Measurements from ENCODE around the gene GABRB1.
A peak's percentile ranks its signal among the peaks of the same experiment; 100 is the strongest.

The GABRB1 gene

DNA sequence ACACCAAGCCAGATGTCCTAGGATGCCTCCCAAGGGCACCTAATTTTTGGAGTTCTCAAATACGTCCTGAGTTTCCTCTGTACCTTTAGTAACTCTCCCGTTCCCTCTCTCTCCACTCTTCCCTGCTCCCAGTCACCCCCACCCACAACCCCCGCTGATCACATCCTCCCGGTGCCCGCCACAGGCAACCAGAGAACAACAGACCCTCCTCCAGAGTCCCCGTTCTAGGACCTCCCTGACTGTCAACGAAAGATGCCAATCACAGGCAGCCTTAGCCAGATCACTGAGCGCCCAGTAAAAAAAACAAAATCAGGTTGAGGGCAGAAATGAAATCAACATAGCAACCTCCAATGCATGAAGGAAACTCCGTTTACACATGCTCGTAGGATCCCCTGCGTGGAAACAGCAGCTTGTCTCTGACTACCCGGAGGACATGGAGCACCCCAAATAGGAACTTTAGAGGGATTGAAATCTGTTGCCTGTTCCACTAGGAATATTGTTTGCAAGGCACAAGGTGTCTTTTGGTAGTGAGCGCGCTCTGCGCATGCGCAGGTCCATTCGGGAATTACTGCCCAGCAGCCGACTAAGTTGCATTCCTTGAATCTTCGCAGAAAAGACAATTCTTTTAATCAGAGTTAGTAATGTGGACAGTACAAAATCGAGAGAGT is at the start of gene GABRB1:
TSS of gene GABRB1 (plus strand) at position 557 of the 668 bp plus-strand sequence.
- DNase-seq = no peak

DNA sequence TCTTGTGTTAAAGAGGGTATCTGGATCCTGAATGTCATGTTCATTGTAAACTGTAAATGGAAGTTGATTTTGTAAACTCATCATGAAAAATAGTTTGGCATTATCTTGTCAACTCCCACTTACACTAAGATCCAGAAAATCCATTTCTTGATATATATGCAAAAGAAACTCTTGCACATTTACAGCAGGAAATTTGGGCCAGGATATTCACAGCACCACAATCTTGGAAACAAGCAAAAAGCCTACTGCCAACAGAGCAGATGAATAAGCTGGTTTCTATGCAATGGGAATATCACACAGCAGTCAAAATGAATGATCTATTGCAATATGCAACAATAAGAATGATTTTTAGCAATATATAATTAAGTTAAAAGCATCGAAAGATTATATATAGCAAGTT is 46.6 kb upstream of the GABRB1 start:
- no peak for DNase-seq

DNA sequence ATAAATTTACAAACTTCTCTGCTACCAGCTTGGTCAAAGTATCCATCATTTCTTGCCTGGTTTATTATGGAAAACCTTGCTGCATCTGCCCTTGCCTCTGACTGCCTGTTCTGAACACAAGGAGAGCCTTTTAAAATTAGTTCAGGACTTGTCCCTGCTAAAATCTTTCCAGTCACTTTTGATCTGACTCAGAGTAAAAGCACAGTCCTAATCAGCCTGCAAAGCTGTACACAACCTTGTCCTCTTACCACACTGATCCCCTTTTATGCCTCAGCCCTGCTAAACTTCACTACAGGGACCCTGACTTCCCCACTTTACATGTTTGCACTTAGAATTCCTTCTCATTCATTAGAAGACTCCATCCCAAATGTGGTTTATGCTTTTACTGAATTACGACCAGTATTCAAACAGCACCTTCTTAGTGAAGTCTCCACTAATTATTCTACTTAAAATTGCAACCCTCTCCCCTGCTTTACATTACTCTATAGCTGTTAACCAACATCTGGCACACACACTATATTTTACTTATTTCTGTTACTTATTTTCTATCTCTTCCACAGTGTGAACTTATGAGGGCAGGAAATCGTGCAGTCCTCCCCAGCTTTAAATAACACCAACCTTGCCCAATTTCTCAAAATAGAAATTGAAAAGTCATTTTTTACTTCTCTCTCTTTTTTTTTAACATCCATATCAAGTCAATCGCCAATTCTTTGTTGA is 44.3 kb upstream of the GABRB1 start:
- DNase-seq = no peak

DNA sequence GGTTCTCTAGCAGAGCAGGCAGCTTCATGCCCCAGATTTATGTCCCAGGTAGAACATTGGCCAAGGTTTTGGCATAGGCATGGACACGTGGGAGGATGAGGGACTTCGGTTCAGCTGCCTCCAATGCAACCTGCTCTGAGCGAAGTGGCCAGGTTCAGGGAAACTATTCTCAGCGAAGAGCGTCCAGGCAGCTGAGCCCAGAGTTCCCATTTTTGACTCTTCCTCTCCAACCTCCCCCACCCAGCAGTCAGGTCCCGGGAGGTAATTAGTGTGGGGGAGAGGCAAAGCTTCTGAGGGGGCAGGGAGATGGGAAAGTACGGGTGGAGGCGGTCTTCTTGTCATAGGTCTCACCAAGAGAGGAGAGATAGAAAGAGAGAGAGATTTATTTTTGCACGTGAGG is 39.0 kb upstream of the GABRB1 start:
- no peak for DNase-seq

DNA sequence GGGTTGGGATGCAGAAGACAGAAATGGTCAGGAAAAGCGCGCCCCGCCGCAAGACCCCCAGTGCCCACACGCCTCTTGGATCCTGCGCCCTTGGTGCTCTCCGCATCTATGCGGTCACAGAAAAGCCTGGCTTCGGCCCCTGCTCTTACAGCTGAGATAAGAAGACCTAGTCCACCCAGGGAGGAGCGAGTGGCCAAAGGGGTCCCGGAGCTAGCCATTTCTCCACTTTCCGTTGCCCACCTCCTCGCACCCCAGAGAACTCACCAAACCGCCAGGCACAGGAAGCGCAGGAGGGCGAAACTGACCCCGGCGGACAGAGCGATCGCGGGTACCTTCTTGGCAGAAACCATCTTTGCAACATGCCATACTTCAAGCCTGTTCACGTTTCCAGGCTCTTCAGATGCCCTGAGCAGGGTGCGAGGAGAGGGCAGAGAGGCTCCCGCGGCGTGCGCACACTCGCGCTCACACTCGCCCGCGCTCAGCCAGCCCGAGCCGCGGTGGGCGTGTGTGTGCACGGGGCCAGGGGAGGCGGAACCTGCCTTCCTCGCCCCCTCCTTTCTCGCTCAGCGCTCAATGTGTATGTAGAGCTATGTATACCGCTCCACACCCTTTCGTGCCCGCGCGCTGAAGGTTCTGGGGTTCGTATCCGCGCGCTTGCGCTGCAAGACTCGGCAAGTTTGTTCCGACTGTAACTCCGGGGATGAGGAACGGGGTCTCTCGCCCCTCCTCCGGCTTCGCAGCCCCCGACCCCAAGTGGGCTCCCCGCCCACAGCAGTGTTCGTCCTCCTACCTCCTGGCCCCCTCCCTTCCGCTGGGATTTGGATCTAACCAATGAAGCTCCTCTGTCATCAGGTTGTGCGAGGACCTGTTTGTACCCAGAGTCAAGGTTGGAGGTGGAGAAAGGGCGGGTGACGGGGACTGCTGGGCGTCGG is 38.0 kb upstream of the GABRB1 start, which contains the start of gene GABRA4:
TSS of gene GABRA4 (minus strand) at position 507 of the 932 bp plus-strand sequence. CDS start at position 350, 157 bp downstream.
- no peak for DNase-seq

DNA sequence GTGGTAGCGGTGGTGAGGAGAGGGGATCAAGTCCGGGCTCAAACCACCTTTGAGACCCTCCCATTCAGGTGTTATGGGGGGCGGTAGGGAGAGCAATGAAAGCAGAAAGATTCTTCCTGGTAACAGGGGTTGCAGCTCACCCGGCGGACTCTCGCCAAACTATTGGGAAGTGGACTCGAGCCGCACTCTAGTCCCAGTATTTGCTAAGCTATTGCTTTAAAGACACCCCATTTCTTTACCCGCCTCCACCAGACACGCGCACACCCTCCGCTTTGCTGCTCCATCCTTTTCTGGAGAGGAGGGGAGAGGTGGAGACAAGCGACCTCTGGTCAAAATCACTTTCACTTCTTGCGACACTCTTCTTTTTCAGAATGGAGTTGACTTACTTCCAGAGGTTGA is 37.4 kb upstream of the GABRB1 start:
- DNase-seq = no peak

DNA sequence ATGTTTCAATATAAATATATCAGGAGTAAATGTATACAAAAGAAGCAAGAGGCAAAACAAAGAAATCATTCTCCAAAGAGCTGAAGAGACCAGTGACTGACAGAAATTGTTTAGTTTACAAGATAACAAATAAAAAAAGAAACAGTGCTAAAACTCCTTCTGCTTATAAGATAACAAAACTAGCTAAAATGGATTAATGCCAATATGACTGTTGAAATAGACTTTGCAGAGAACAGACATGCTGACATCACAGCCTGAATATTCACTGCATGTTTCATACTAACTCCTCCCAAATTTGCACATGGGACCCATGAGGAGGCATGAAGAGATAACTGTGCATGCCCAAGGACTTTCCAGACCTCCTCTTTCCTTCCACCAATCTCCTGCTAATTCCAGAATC is 31.8 kb upstream of the GABRB1 start:
- no peak for DNase-seq

DNA sequence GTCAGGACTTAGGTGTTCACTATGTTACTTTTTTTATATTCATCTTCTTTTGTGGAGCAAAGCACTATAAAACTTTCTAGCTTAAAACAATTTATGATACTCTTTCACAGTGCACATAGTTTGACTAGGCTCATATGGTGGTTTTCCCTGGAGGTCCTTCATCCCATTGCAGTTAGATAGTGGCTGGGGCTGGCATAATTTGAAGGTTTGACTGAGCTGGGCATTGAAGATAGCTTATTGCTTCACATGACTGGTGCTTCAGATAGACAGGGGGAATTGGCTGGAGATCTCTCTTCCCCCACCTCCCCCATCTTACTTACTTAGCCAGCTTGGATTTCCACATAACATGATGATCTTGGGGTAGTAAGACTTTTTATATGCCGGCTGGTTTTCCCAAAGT is 31.0 kb upstream of the GABRB1 start:
- DNase-seq = no peak

DNA sequence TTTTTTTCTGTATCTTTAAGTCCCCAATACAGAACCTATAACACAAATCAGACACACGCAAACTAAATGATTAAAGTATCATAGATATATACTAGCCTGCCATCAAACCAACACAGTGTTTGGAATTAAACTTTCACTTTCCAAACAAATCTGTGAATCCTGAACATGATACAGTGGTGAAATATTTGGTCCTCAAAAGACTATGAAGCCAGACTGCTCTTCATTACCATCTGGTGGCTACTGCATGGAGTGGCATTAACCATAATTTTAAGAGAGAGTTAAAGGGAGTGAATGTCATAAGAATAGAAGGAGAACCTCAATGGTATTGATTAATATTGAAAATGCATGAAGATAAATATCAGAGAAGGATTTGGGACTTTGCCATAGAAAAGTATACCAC is 28.8 kb upstream of the GABRB1 start:
- peak in 1 of 2 experiments; percentile 12 for DNase-seq

DNA sequence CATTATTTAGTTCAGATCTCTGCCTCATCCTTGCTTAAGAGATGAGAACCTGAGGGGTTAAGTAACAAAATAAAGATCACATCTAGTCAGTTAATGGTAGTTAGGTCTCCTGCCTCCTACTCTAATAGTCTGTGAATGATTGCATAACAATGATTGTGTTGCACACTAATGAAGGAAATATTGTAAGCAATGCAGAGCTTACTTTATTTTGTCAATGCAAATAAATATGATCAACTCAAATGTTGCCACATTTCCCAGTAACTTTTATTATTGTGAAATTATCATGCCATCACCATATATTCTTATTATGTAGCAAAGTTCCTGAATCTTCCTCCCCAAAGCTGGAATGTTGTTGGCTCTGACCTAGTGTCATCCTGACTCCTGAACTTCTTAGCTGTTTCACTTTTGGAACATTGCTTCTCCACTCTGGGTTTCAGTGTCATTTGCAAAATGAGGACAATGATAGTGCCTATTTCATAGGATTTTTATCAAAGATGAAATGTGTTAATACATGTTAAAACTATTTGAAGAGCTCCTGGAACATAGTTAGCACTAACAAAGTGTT is 20.9 kb upstream of the GABRB1 start:
- DNase-seq = no peak

DNA sequence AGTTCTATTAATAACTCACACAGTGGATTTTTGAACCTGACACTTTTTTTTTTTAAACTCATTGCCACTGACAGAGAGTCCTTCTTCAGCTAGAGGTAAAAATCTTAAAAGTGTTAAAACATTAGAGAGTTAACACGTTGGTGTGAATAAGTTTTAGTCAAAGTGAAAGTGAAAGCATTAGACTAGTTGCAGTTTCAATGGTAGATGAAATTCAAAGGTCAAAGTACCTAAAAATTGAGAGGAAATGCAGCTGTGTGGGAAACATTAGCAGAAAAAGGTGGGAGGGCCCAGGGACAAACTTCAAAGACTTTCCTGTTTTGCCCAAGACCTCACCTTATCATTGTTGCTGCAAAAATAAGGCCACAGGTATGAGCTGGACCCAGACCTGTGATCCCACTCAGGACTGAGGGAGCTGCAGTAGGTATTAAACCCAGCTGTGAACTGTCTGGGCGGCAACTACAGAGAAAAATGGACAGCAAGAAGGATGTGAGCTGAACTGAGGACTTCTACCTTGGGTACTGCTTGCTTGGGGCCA is 20.4 kb upstream of the GABRB1 start:
- no peak for DNase-seq

DNA sequence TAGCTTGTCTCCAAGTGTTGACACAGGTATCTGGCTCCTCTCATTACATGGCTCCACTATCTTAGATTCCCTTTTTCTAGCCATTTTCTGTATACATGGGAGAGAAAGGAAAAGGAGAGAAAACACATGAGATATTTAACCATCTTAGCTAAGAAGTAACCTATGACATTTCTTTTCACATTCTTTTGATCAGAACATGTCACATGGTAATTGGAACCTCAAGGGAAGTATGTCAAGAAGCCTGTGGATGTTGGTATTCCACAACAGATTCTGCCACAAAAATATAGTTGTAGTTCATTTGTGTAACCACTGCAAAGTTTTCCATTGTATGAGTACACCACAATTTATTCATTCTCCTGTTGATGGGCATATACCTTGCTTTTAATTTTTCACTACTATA is 18.7 kb upstream of the GABRB1 start:
- no peak for DNase-seq

DNA sequence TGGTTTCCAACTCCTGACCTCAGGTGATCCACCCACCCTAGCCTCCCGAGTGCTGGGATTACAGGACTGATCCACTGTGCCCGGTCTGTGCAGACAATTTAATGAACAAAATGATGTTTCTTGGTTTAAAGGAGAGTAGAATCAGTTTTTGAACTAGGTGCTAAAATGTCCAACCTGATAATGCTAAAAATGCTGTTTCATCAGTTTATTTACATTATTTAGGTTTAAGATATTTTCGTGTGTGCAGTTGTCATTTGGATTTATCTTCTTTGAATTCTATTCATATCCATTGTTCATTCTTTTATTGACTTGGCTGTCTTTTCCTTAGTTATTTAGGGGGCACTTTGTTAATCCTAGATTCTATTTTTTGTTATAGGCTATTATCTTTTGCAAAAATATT is 18.0 kb upstream of the GABRB1 start:
- no peak for DNase-seq

DNA sequence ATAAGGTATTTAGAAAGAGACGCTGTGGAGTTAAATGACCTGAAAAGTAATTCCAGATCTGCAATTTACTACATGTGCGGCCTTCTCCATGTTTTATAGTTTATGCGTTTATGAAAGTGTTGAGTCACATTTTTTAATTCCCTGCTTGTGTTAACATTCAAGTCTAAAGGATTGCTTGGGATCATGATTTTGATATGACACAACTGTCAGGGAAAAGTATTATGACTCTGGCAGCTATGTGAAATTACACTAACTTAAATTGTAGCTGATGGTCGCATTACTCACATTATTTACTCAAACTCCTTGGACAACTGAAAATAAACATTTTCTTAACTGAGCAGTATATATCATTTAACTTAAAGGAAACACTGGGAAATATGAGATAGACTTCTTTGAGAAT is 14.3 kb upstream of the GABRB1 start:
- DNase-seq = no peak

DNA sequence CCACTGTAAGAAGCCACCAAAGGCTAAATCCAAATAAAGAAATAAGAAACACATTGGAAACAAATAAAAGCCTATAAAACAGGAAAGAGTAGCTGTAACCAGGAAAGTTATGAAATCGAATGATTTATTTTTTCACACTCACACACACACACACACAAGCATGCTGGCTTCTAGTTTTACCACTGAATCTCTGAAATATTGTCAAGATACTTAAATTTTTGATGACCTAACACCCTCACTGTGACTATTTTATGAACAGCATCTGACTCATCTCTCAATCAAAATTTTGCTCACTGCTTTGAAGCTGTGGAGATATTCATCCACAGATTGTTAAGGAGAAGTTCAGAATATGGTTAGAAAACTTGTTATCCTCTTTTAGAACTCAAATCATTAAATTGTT is 13.9 kb upstream of the GABRB1 start:
- DNase-seq = no peak

DNA sequence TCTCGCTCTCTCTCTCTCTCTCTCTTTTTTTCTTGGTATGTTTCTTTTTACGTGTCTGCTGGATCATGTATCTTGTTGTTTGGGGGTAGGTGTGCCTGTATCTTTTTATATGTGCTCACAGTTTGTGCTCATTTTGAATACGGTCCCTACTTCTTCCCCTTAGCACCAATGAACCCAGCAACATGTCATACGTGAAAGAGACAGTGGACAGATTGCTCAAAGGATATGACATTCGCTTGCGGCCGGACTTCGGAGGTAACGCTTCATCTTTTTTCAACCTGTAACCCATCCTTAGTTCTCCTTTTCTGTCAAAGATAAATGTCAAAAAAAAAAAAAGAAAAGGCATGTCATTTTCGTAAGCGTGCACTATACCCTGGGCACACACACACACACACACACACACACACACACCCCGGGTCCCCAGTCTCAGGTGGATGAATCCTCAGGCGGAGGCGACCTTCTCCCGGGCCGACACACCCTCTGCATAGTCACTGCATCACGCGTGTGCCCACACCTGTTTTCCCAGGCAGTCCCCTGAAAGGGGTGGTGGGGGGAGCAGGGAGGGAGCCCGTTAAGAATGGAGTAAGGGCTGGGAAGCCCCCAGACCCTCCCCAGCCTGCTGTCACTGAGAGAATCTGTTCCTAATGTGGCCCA is 511 bp downstream of the GABRB1 start:
- no peak for DNase-seq

DNA sequence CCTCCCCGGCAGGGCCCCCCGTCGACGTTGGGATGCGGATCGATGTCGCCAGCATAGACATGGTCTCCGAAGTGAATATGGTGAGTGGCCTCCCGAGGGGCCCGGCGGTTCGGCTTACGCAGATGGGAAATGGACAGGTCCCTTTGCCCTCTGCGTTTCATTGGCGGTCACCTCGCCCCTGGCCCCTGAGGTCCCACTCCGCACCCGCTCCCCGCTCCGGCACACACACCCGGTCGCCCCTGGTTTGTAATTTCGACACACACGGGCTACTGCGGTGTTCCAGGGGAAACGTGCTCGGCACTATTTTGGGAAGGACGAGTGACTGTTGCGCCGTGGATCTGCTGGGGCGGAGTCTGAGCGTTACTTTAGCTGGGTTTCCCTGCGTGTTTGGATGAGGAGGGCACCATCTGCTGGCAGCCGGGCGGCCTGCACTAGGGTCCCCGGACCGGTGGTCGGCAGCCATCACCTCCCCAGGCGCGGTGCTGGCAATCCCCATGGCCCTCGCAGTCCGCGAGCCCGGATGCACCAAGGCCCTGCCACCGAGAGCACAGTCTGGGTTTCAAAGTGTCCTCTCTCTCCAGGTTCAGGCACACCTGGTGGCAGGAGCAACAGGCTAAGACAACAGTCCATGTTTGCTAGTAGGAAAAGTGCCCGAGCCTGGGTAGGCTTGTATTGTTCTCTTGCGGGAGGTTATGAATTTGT is 1.2 kb downstream of the GABRB1 start:
- DNase-seq = no peak

DNA sequence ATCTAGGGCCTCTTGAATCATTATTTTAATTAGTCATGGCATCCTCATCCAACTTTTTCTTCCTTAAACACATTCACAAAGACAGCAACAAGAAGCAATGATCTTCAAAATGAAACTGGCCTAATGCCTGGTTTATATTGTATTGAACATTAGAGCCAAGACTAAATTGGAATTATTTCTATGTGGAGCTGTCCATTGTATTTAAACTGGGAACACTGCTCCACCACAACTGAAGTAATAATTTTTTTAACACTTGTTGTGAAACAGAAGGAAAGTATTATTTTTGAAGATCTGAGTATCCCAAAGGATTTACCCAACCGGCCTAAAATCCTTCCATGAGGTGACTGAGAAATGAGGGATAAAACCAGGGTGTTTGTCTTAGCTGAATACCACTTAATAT is 6.9 kb downstream of the GABRB1 start:
- DNase-seq = no peak

DNA sequence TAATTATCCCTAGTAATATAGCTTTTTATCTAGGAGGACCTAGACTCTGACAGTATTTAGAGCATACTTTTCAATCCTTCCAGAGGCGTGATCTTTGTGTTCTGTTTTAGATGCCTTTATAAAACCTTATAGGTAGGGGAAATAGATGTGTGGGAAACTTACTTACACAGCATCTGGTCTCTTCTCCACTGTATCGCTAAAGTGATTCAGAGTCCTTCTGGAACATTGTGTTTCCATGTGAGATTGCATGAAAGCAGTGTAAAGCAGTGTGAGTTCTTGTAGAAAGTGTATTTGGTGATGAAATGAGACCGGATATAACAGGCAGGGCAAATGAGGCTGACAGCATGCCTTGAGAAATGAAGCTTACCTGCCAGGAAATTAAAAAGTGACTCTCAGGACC is 9.5 kb downstream of the GABRB1 start:
- DNase-seq = no peak

DNA sequence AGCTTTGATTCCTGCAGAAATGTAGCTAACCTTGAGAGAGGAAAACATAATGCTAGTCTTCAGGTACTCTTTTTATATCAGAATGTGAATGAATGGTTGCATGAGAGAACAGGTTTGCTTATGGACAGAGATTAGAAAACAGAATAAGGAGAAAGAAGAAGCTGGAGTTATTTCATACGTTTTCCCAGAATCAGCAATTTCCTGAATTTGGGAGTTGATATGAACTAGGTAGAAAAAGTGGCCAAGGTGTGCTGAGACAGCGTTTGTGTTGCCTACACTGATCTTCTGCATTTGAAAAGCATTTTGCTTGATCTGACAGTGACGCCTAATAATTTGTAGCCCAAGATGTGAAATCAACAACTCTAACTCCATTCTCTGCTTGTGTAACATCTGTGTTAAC is 12.5 kb downstream of the GABRB1 start:
- no peak for DNase-seq

DNA sequence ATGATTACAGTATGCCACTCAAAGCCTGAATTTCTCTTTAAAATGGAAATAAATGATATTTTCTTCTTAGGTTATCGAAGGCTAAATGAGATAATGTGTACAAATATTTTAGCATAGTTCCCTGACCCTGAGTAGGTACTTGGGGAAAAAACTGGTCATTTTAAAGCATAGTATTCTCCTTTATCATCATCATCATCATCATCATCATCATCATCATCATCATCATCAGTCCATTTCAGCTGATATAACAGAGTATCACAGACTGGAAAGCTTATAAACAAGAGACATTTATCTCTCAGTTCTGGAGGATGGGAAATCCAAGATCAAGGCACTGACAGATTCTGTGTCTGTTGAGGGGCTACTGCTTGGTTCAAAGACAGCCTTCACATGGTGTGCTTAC is 13.9 kb downstream of the GABRB1 start:
- no peak for DNase-seq

DNA sequence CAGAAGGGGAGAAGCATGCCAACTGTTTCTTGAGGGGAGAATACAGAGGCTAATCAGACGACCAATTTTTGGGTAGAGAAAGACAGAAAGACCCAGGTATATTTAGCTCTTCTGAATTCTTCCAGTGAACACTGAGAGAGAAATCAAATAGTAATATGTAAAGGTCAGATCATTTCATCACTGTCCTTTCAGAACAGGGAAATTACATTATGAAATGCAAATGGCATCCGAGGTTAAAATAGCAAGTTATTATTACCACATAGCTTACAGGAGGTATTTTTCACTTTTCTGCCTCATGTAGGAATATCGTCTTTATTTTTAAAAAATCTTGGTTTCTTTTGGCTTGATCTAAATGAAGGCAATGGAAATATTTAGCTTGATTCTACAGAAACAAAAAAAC is 18.0 kb downstream of the GABRB1 start:
- DNase-seq = no peak

All from SW 1271 (cell line).